WTC11 (cell line): ENCODE measurements around the gene VPS8. TPM values are rescaled to one million over a fixed set of nuclear protein-coding genes. Genes with fewer than 3 reads are reported as not detected.

Experiments used
- ATAC-seq: fragments of 200-7000 bp; cut with Tn5 transposase; 2 replicates; pipeline ENCODE4 v1.10.0; 2021; ENCODE audit warnings: mild to moderate bottlenecking, moderate library complexity
- CTCF ChIA-PET: fragments of 300-600 bp; sonication (Branson Sonifier 250); formaldehyde crosslinking; loops from one replicate; lab custom pipeline; 2021; ENCODE audit warnings: antibody characterized with exemption; lab: Charles Lee
- POLR2A ChIA-PET: fragments of 350-600 bp; sonication (Branson Sonifier 250); formaldehyde crosslinking; loops from one replicate; lab custom pipeline; 2021; ENCODE audit warnings: antibody characterized with exemption; lab: Charles Lee
- DNase-seq: peaks from one replicate; pipeline ENCODE4 v3.0.0; 2021; ENCODE audit warnings: low spot score
- H3K27ac Mint-ChIP-seq: 2 replicates; pipeline ENCODE4 v1.8.0; 2021; ENCODE audit warnings: mixed read lengths
- H3K27me3 Mint-ChIP-seq: 2 replicates; pipeline ENCODE4 v1.8.0; 2021; ENCODE audit warnings: low read depth, mild to moderate bottlenecking, moderate library complexity, mixed read lengths
- H3K36me3 Mint-ChIP-seq: 2 replicates; pipeline ENCODE4 v1.8.0; 2021; ENCODE audit warnings: mixed read lengths
- H3K4me1 Mint-ChIP-seq: 2 replicates; pipeline ENCODE4 v1.8.0; 2022; ENCODE audit warnings: mixed read lengths
- H3K4me3 Mint-ChIP-seq: 2 replicates; pipeline ENCODE4 v1.8.0; 2021; ENCODE audit warnings: mild to moderate bottlenecking, moderate library complexity, mixed read lengths
- H3K9me3 Mint-ChIP-seq: 2 replicates; pipeline ENCODE4 v1.8.0; 2021; ENCODE audit warnings: mixed read lengths
- AFF4 ChIP-seq: sonication (generic); formaldehyde crosslinking; IDR thresholded peaks from 2 replicates; pipeline ENCODE4 v1.8.1; 2023; ENCODE audit warnings: mild to moderate bottlenecking, missing genetic modification reagents, borderline replicate concordance
- ATF1 ChIP-seq: sonication (generic); formaldehyde crosslinking; IDR thresholded peaks from 2 replicates; pipeline ENCODE4 v1.8.1; 2023; ENCODE audit warnings: mild to moderate bottlenecking, moderate library complexity, missing genetic modification reagents
- ATF3 ChIP-seq: sonication (generic); formaldehyde crosslinking; conservative IDR thresholded peaks from 2 replicates; pipeline ENCODE4 v1.8.1; 2022; ENCODE audit warnings: mild to moderate bottlenecking, missing genetic modification reagents
- E2F4 ChIP-seq: sonication (generic); formaldehyde crosslinking; IDR thresholded peaks from 2 replicates; pipeline ENCODE4 v1.8.1; 2022; ENCODE audit warnings: low read depth, mild to moderate bottlenecking, moderate library complexity, missing genetic modification reagents, borderline replicate concordance
- E2F5 ChIP-seq: sonication (generic); formaldehyde crosslinking; IDR thresholded peaks from 2 replicates; pipeline ENCODE4 v1.8.1; 2022; ENCODE audit warnings: mild to moderate bottlenecking, moderate library complexity, missing genetic modification reagents
- EMX1 ChIP-seq: fragments of 250-450 bp; sonication (Bioruptor Pico); IDR thresholded peaks from 2 replicates; pipeline ENCODE4 v1.8.0; 2021; ENCODE audit warnings: mild to moderate bottlenecking
- ESRRA ChIP-seq: sonication (generic); formaldehyde crosslinking; IDR thresholded peaks from 2 replicates; pipeline ENCODE4 v1.8.1; 2022; ENCODE audit warnings: mild to moderate bottlenecking, missing genetic modification reagents, borderline replicate concordance
- ETV6 ChIP-seq: sonication (generic); formaldehyde crosslinking; IDR thresholded peaks from 2 replicates; pipeline ENCODE4 v1.8.1; 2022; ENCODE audit warnings: mild to moderate bottlenecking, missing genetic modification reagents
- FOXJ3 ChIP-seq: sonication (generic); formaldehyde crosslinking; IDR thresholded peaks from 2 replicates; pipeline ENCODE4 v1.9.0; 2021; ENCODE audit warnings: missing genetic modification reagents, mild to moderate bottlenecking, borderline replicate concordance
- HMGXB4 ChIP-seq: sonication (generic); formaldehyde crosslinking; IDR thresholded peaks from 2 replicates; pipeline ENCODE4 v1.8.1; 2023; ENCODE audit warnings: mild to moderate bottlenecking, moderate library complexity, missing genetic modification reagents
- JAZF1 ChIP-seq: fragments of 250-450 bp; sonication (Bioruptor Pico); IDR thresholded peaks from 2 replicates; pipeline ENCODE4 v1.9.0; 2021; ENCODE audit warnings: moderate library complexity, mild to moderate bottlenecking, inconsistent platforms
- MLX ChIP-seq: sonication (generic); formaldehyde crosslinking; IDR thresholded peaks from 2 replicates; pipeline ENCODE4 v1.8.1; 2023; ENCODE audit warnings: mild to moderate bottlenecking, missing genetic modification reagents, moderate library complexity
- NFATC4 ChIP-seq: fragments of 250-450 bp; sonication (Bioruptor Pico); IDR thresholded peaks from 2 replicates; pipeline ENCODE4 v1.9.0; 2021; ENCODE audit warnings: mild to moderate bottlenecking
- NFE2L1 ChIP-seq: sonication (generic); formaldehyde crosslinking; IDR thresholded peaks from 2 replicates; pipeline ENCODE4 v1.8.1; 2023; ENCODE audit warnings: missing genetic modification reagents
- NFYB ChIP-seq: sonication (generic); formaldehyde crosslinking; conservative IDR thresholded peaks from 2 replicates; pipeline ENCODE4 v1.8.0; 2022; ENCODE audit warnings: low read depth, missing genetic modification reagents
- PRDM15 ChIP-seq: sonication (generic); formaldehyde crosslinking; IDR thresholded peaks from 2 replicates; pipeline ENCODE4 v1.8.0; 2022; ENCODE audit warnings: missing genetic modification reagents
- RORB ChIP-seq: fragments of 250-450 bp; sonication (Bioruptor Pico); IDR thresholded peaks from 2 replicates; pipeline ENCODE4 v1.9.0; 2021; ENCODE audit warnings: mild to moderate bottlenecking
- SMAD3 ChIP-seq: sonication (generic); formaldehyde crosslinking; IDR thresholded peaks from 2 replicates; pipeline ENCODE4 v1.8.0; 2022; ENCODE audit warnings: missing genetic modification reagents, mild to moderate bottlenecking, borderline replicate concordance
- TCF7 ChIP-seq: sonication (generic); formaldehyde crosslinking; IDR thresholded peaks from 2 replicates; pipeline ENCODE4 v1.8.0; 2022; ENCODE audit warnings: mild to moderate bottlenecking, low read depth, missing genetic modification reagents, moderate library complexity
- TP53 ChIP-seq: sonication (generic); formaldehyde crosslinking; IDR thresholded peaks from 2 replicates; pipeline ENCODE4 v1.8.1; 2023; ENCODE audit warnings: mild to moderate bottlenecking, missing genetic modification reagents
- USF2 ChIP-seq: sonication (generic); formaldehyde crosslinking; IDR thresholded peaks from 2 replicates; pipeline ENCODE4 v1.8.1; 2023; ENCODE audit warnings: mild to moderate bottlenecking, missing genetic modification reagents, moderate library complexity
- ZBTB21 ChIP-seq: sonication (generic); formaldehyde crosslinking; IDR thresholded peaks from 2 replicates; pipeline ENCODE4 v1.8.1; 2023; ENCODE audit warnings: mild to moderate bottlenecking, missing genetic modification reagents, borderline replicate concordance
- ZNF232 ChIP-seq: sonication (generic); formaldehyde crosslinking; IDR thresholded peaks from 2 replicates; pipeline ENCODE4 v1.8.0; 2022; ENCODE audit warnings: mild to moderate bottlenecking, missing genetic modification reagents
- ZNF671 ChIP-seq: fragments of 250-450 bp; sonication (Bioruptor Pico); IDR thresholded peaks from 2 replicates; pipeline ENCODE4 v1.8.0; 2021; ENCODE audit warnings: mild to moderate bottlenecking
- total RNA-seq: library from RNA; stranded (reverse); gene quantifications from 3 replicates; pipeline ENCODE4 v1.2.3, GENCODE V29; 2021

The VPS8 gene
- total RNA-seq, 1 experiment from 2014 or later, result 44.9 TPM

GRCh38 chr3:184827572-184827971 lies 15.6 kb downstream of the VPS8 start:
- DNase-seq (no peak), ATAC-seq (no peak)
- H3K4me1 Mint-ChIP-seq, result no peaks in the 10 kb centered on the region
- ChIA-PET POLR2A (no interaction called here), CTCF (interaction anchor here (0.5 to 1.0 kb wide), 2 partner anchors 15 to 27 kb away, joined by 3 read pairs; partner anchors contain the start of gene VPS8)
- H3K36me3 Mint-ChIP-seq, result peaks cover 6% of the 10 kb centered on the region; the same call in 1 of the 2 replicates
- H3K9me3 Mint-ChIP-seq, result no peaks in the 10 kb centered on the region
- no peaks in the 10 kb centered on the region for H3K27me3 Mint-ChIP-seq
- H3K27ac Mint-ChIP-seq, result no peak overlapping the region
- no peak for TF ChIP-seq FOXJ3 (CRISPR knock-in tag)
- TF ChIP-seq AFF4 (CRISPR knock-in tag), result no peak
- no peak for TF ChIP-seq RORB (CRISPR knock-in tag)
- TF ChIP-seq USF2 (CRISPR knock-in tag), result no peak
- no peak for TF ChIP-seq ZBTB21 (CRISPR knock-in tag)
- TF ChIP-seq HMGXB4, result no peak
- no peak for TF ChIP-seq ZNF671 (CRISPR knock-in tag)
- no peak for TF ChIP-seq NFE2L1 (CRISPR knock-in tag)
- no peak for TF ChIP-seq ESRRA (CRISPR knock-in tag)
- TF ChIP-seq EMX1 (CRISPR knock-in tag), result no peak
- no peak for TF ChIP-seq TCF7 (CRISPR knock-in tag)
- TF ChIP-seq ATF1 (CRISPR knock-in tag), result no peak
- TF ChIP-seq NFATC4 (CRISPR knock-in tag), result no peak
- no peak for TF ChIP-seq PRDM15 (CRISPR knock-in tag)
- no peak for TF ChIP-seq NFYB (CRISPR knock-in tag)
- H3K4me3 Mint-ChIP-seq, result no peak overlapping the region

GRCh38 chr3:184832044-184832443 lies 20.1 kb downstream of the VPS8 start:
- Mint-ChIP-seq H3K4me1 (peaks cover 11% of the 10 kb centered on the region), H3K4me3 (no peak overlapping the region), H3K27me3 (no peaks in the 10 kb centered on the region), H3K9me3 (no peaks in the 10 kb centered on the region), H3K27ac (no peak overlapping the region), H3K36me3 (peaks cover 21% of the 10 kb centered on the region)
- POLR2A ChIA-PET, result no interaction called here
- DNase-seq (no peak), ATAC-seq (no peak)
- CTCF ChIA-PET, result interaction anchor here (1.2 kb wide), 1 partner anchor 20 kb away, joined by 4 read pairs; the partner anchor contains the start of gene VPS8
- TF ChIP-seq SMAD3 (CRISPR knock-in tag) (no peak), TCF7 (CRISPR knock-in tag) (no peak), ATF3 (CRISPR knock-in tag) (no peak), JAZF1 (no peak), ZNF232 (CRISPR knock-in tag) (no peak), E2F4 (CRISPR knock-in tag) (no peak), MLX (no peak), ETV6 (CRISPR knock-in tag) (no peak), TP53 (CRISPR knock-in tag) (no peak), E2F5 (CRISPR knock-in tag) (no peak)
